Erythroblast (primary cell): ENCODE measurements around the gene GNB3.

Source experiments
- GATA1 ChIP-seq: IDR thresholded peaks from 2 replicates; pipeline ENCODE4 v1.6.1; 2011; ENCODE audit warnings: low read depth, mild to moderate bottlenecking, control low read depth, low read length, moderate library complexity
- POLR2A ChIP-seq: IDR thresholded peaks from 2 replicates; pipeline ENCODE4 v1.6.1; 2011; ENCODE audit warnings: mild to moderate bottlenecking, low read length

- no peak for TF ChIP-seq POLR2A
- no peak for TF ChIP-seq GATA1
Measured at GRCh38 chr12:6860116-6860515, 19.4 kb downstream of the GNB3 start.
